ENCODE data around the gene RPP14.

RPP14 gene

GRCh38 chr3:58305882-58306711 lies at the start of gene RPP14, which contains the start of gene HTD2 (continued):
- no peak for TF ChIP-seq REST (tag by site-specific recombination; IDR thresholded peaks at IDR 0.05)
- TF ChIP-seq ZNF23 (tag by site-specific recombination; IDR thresholded peaks at IDR 0.05; ENCODE audit: borderline replicate concordance), result no peak
- no peak for TF ChIP-seq ZNF114 (tag by site-specific recombination; IDR thresholded peaks at IDR 0.05)
- no peak for TF ChIP-seq PATZ1 (tag by site-specific recombination; IDR thresholded peaks at IDR 0.05)
- TF ChIP-seq IKZF3 (tag by site-specific recombination; IDR thresholded peaks at IDR 0.05), result no peak; the same call in 1 of the 2 replicates
- TF ChIP-seq ZXDB (tag by site-specific recombination; IDR thresholded peaks at IDR 0.05), result peak; percentile 81
- TF ChIP-seq ZNF274 (IDR thresholded peaks at IDR 0.05; ENCODE audit: low read length), result no peak
- no peak for TF ChIP-seq ZNF274 (tag by site-specific recombination; IDR thresholded peaks at IDR 0.05; ENCODE audit: borderline replicate concordance)
- TF ChIP-seq ZBTB21 (tag by site-specific recombination; IDR thresholded peaks at IDR 0.05), result peak; percentile 96
- TF ChIP-seq ZNF548 (tag by site-specific recombination; IDR thresholded peaks at IDR 0.05), result no peak
- TF ChIP-seq ZNF362 (tag by site-specific recombination; IDR thresholded peaks at IDR 0.05), result no peak
- 0 out of 2 replicates have a peak, but pooled peaks have one; percentile 60 for TF ChIP-seq KLF16 (tag by site-specific recombination; IDR thresholded peaks at IDR 0.05)
- no peak for TF ChIP-seq ZBTB7A (tag by site-specific recombination; IDR thresholded peaks at IDR 0.05; ENCODE audit: low read depth)
- TF ChIP-seq MEIS1 (CRISPR knock-in tag; IDR thresholded peaks at IDR 0.05; ENCODE audit: borderline replicate concordance), result no peak
- TF ChIP-seq ZEB2 (tag by site-specific recombination; IDR thresholded peaks at IDR 0.05), result peak; percentile 65
- TF ChIP-seq ZSCAN16 (tag by site-specific recombination; IDR thresholded peaks at IDR 0.05), result no peak
- TF ChIP-seq ZSCAN18 (tag by site-specific recombination; IDR thresholded peaks at IDR 0.05), result no peak
- no peak for TF ChIP-seq ZNF311 (tag by site-specific recombination; IDR thresholded peaks at IDR 0.05; ENCODE audit: borderline replicate concordance)
- TF ChIP-seq FEZF1 (tag by site-specific recombination; IDR thresholded peaks at IDR 0.05), result no peak
- TF ChIP-seq ZNF670 (tag by site-specific recombination; IDR thresholded peaks at IDR 0.05; ENCODE audit: low read depth), result no peak
- TF ChIP-seq ZNF530 (tag by site-specific recombination; IDR thresholded peaks at IDR 0.05; ENCODE audit: low read depth), result no peak
- no peak for TF ChIP-seq YY2 (tag by site-specific recombination; IDR thresholded peaks at IDR 0.05)
- TF ChIP-seq ZNF146 (tag by site-specific recombination; IDR thresholded peaks at IDR 0.05), result peak; percentile 78
- peak; percentile 98 for TF ChIP-seq ZNF629 (tag by site-specific recombination; IDR thresholded peaks at IDR 0.05)
- no peak for TF ChIP-seq ZNF350 (tag by site-specific recombination; IDR thresholded peaks at IDR 0.05)
- TF ChIP-seq ZBTB1 (tag by site-specific recombination; IDR thresholded peaks at IDR 0.05), result no peak
- TF ChIP-seq ZFP37 (tag by site-specific recombination; IDR thresholded peaks at IDR 0.05), result no peak
- TF ChIP-seq, protein P1, sequence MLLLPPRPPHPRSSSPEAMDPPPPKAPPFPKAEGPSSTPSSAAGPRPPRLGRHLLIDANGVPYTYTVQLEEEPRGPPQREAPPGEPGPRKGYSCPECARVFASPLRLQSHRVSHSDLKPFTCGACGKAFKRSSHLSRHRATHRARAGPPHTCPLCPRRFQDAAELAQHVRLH (tag by site-specific recombination; IDR thresholded peaks at IDR 0.05), result no peak
- no peak for TF ChIP-seq ZNF19 (tag by site-specific recombination; IDR thresholded peaks at IDR 0.05; ENCODE audit: low read depth)
- no peak for TF ChIP-seq ZNF112 (tag by site-specific recombination; IDR thresholded peaks at IDR 0.05)
- TF ChIP-seq ZNF341 (tag by site-specific recombination; IDR thresholded peaks at IDR 0.05; ENCODE audit: low read depth), result no peak
- no peak for TF ChIP-seq ZNF677 (tag by site-specific recombination; IDR thresholded peaks at IDR 0.05)
- peak; percentile 94 for TF ChIP-seq ZNF777 (tag by site-specific recombination; IDR thresholded peaks at IDR 0.05; ENCODE audit: borderline replicate concordance)

Measured in HEK293 (cell line).